Liver (tissue), 9 donors: ENCODE measurements around the gene COL23A1. TPM values are rescaled to one million over a fixed set of nuclear protein-coding genes. Genes with fewer than 3 reads are reported as not detected.
A peak's percentile ranks its signal among the peaks of the same experiment; 100 is the strongest.

ENCODE experiments used
- DNase-seq: peaks from one replicate; pipeline ENCODE4 v3.0.0-alpha.2; 2017; ENCODE audit warnings: low spot score
- H3K27ac ChIP-seq, 2 donors: one replicate each; pipeline ENCODE4 v1.7.0; 2013; ENCODE audit warnings: inconsistent platforms in 2 of 2, low read length in 2 of 2, control low read depth in 1 of 2, low read depth in 1 of 2, mild to moderate bottlenecking in 1 of 2
- H3K27me3 ChIP-seq, 4 donors: one replicate each; pipeline versions ENCODE4 v1.6.1 to v1.7.0; 2013; ENCODE audit warnings: low read length in 3 of 4, inconsistent platforms in 1 of 4, mild to moderate bottlenecking in 1 of 4, moderate library complexity in 1 of 4; ENCODE audit not compliant: control insufficient read depth in 4 of 4, insufficient read depth in 4 of 4
- H3K36me3 ChIP-seq, 4 donors: one replicate each; pipeline versions ENCODE4 v1.6.1 to v1.7.0; 2013; ENCODE audit warnings: low read length in 3 of 4, mild to moderate bottlenecking in 3 of 4, low read depth in 1 of 4, moderate library complexity in 1 of 4; ENCODE audit not compliant: control insufficient read depth in 4 of 4, insufficient read depth in 3 of 4
- H3K4me1 ChIP-seq, 4 donors: one replicate each; pipeline versions ENCODE4 v1.6.1 to v1.7.0; 2013; ENCODE audit warnings: low read length in 3 of 4, mild to moderate bottlenecking in 3 of 4, moderate library complexity in 1 of 4; ENCODE audit not compliant: control insufficient read depth in 4 of 4, insufficient read depth in 4 of 4
- H3K4me3 ChIP-seq, 3 donors: one replicate each; pipeline versions ENCODE4 v1.6.1 to v1.7.0; 2013; ENCODE audit warnings: low read length in 3 of 3, control low read depth in 1 of 3, low read depth in 1 of 3, mild to moderate bottlenecking in 1 of 3
- H3K9ac ChIP-seq, 2 donors: one replicate each; pipeline ENCODE4 v1.7.0; 2013; ENCODE audit warnings: low read length in 2 of 2, mild to moderate bottlenecking in 2 of 2, moderate library complexity in 2 of 2, control low read depth in 1 of 2, low read depth in 1 of 2
- H3K9me3 ChIP-seq, 4 donors: one replicate each; pipeline versions ENCODE4 v1.6.1 to v1.7.0; 2013; ENCODE audit warnings: low read length in 3 of 4; ENCODE audit not compliant: control insufficient read depth in 4 of 4
- CTCF ChIP-seq: fragments of 150-350 bp; IDR thresholded peaks from 2 replicates; pipeline ENCODE4 v1.5.1; 2017; ENCODE audit warnings: improper control_type of control experiment, low read depth, low read length; ENCODE audit not compliant: missing input control
- FOXA1 ChIP-seq: IDR thresholded peaks from 2 replicates; pipeline ENCODE4 v1.6.1; 2016; ENCODE audit warnings: antibody characterized with exemption
- JUND ChIP-seq, 2 donors: IDR thresholded peaks; 2 replicates each; pipeline ENCODE4 v1.6.1; 2016; ENCODE audit warnings: antibody characterized with exemption in 2 of 2
- MAX ChIP-seq: IDR thresholded peaks from 2 replicates; pipeline ENCODE4 v1.6.1; 2016; ENCODE audit warnings: antibody characterized with exemption
- RAD21 ChIP-seq, 2 donors: IDR thresholded peaks; 2 replicates each; pipeline ENCODE4 v1.6.1; 2016; ENCODE audit warnings: antibody characterized with exemption in 2 of 2, mild to moderate bottlenecking in 2 of 2
- TAF1 ChIP-seq: conservative IDR thresholded peaks from 2 replicates; pipeline ENCODE4 v1.6.1; 2016; ENCODE audit warnings: antibody characterized with exemption, mild to moderate bottlenecking
- ZBTB33 ChIP-seq: IDR thresholded peaks from 2 replicates; pipeline ENCODE4 v1.6.1; 2016; ENCODE audit warnings: antibody characterized with exemption
- WGBS: extraction: QIAGEN DNeasy Blood & Tissue Kit; methylation state at CpG from one replicate; pipeline ENCODE4 v1.1.7; 2013; 5-methylcytosine and 5-hydroxymethylcytosine counted together
- polyA plus RNA-seq, 2 donors: library from polyadenylated mRNA; stranded (reverse) in 1 of 2; unstranded in 1 of 2; fragments of 200-250 nt in 1 of 2; fragments of >200 nt in 1 of 2; fragmentation: Nextera tagmentation in 1 of 2; extraction: Ambion mirVana in 1 of 2; gene quantifications; one replicate each; pipeline versions ENCODE4 v1.2.1 to v1.2.3, GENCODE V29; 2013 to 2015
- total RNA-seq, 2 donors: library from RNA; depleted of rRNA; stranded (reverse); fragments of >200 nt; gene quantifications; one replicate each; pipeline ENCODE4 v1.2.3, GENCODE V29; 2014
- donor health status: healthy.
- donor health status: healthy.
- donor health status: healthy.
- donor health status: healthy.
- donor health status: healthy.

Gene COL23A1
- total and polyA plus RNA-seq, 4 donors = 0.08 to 1.4 (median 0.27) TPM

GRCh38 chr5:178285399-178286225 is 304.6 kb downstream of the COL23A1 start:
- H3K9ac ChIP-seq = no peak overlapping the region
- DNase-seq = no peak

GRCh38 chr5:178284996-178285395 is 305.2 kb downstream of the COL23A1 start:
- DNase-seq = no peak

More at GRCh38 chr5:178285399-178286225, 304.6 kb downstream of the COL23A1 start:
- Histone ChIP-seq H3K36me3 (no peaks in the 10 kb centered on the region), H3K9me3 (peaks cover 0 to 4% (median 2%) of the 10 kb centered on the region in 4 donors), H3K27ac (no peak overlapping the region), H3K4me3 (no peak overlapping the region), H3K27me3 (no peaks in the 10 kb centered on the region), H3K4me1 (peaks cover 0 to 9% (median 4%) of the 10 kb centered on the region in 4 donors)
- TF ChIP-seq ZBTB33 = no peak
- TF ChIP-seq RAD21 (IDR thresholded peaks at IDR 0.05) = no peak
- 88% methylated on average over 19 of the region's 19 CpGs for WGBS

GRCh38 chr5:178284093-178284675 is 306.0 kb downstream of the COL23A1 start:
- H3K27ac ChIP-seq = peak overlapping the region in 1 of 2 donors; percentile 46
- peaks cover 0 to 4% (median 2%) of the 10 kb centered on the region in 4 donors for H3K9me3 ChIP-seq
- TF ChIP-seq TAF1 = no peak
- peak; percentile 66 to 74 for TF ChIP-seq RAD21 (IDR thresholded peaks at IDR 0.05)
- peak; percentile 67 for TF ChIP-seq CTCF
- H3K4me3 ChIP-seq = no peak overlapping the region
- H3K27me3 ChIP-seq = no peaks in the 10 kb centered on the region
- H3K36me3 ChIP-seq = no peaks in the 10 kb centered on the region
- peaks cover 0 to 11% (median 5%) of the 10 kb centered on the region in 4 donors for H3K4me1 ChIP-seq
- no peak for DNase-seq
- H3K9ac ChIP-seq = no peak overlapping the region
- WGBS = 49% methylated on average over 3 of the region's 3 CpGs

More at GRCh38 chr5:178284996-178285395, 305.2 kb downstream of the COL23A1 start:
- no peaks in the 10 kb centered on the region for H3K36me3 ChIP-seq
- no peak overlapping the region for H3K4me3 ChIP-seq
- peaks cover 0 to 4% (median 2%) of the 10 kb centered on the region in 4 donors for H3K9me3 ChIP-seq
- no peak for TF ChIP-seq JUND (IDR thresholded peaks at IDR 0.05)
- TF ChIP-seq TAF1 = no peak
- TF ChIP-seq RAD21 (IDR thresholded peaks at IDR 0.05) = no peak
- no peak for TF ChIP-seq MAX
- TF ChIP-seq FOXA1 = no peak
- no peaks in the 10 kb centered on the region for H3K27me3 ChIP-seq
- H3K9ac ChIP-seq = no peak overlapping the region
- WGBS = 91% methylated on average over 7 of the region's 7 CpGs
- peaks cover 0 to 9% (median 4%) of the 10 kb centered on the region in 4 donors for H3K4me1 ChIP-seq
- H3K27ac ChIP-seq = no peak overlapping the region
